ENCODE measurements around the gene TMC4.

DNA sequence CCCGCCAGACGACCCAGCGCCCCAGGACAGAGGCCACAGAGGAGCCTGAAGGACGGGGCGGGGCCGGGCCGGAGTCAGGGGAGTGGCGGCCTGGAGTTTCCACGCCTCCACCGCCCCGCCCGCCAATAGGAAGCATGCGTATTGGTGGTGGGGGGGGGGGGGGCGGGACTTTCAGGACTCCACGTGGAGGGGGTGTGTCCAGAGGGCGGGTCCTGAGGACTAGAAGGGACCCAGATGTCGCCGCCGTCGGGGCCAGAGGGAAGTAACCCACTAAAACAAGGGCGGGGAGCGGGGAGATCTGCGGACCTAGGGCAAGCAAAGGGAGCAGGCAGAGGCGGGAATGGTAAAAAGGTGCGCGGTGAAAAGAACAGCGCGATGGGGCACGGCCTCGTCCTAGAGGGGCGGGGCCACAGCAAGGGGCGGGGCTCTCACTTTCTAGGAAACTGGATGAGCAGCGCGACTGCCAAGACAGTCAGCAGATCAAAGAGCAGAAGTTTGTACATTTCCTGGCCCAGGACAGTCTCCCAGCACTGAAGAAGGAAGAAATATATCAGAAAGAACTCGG, 10.6 kb downstream of the TMC4 start:
- TF ChIP-seq, protein P1, sequence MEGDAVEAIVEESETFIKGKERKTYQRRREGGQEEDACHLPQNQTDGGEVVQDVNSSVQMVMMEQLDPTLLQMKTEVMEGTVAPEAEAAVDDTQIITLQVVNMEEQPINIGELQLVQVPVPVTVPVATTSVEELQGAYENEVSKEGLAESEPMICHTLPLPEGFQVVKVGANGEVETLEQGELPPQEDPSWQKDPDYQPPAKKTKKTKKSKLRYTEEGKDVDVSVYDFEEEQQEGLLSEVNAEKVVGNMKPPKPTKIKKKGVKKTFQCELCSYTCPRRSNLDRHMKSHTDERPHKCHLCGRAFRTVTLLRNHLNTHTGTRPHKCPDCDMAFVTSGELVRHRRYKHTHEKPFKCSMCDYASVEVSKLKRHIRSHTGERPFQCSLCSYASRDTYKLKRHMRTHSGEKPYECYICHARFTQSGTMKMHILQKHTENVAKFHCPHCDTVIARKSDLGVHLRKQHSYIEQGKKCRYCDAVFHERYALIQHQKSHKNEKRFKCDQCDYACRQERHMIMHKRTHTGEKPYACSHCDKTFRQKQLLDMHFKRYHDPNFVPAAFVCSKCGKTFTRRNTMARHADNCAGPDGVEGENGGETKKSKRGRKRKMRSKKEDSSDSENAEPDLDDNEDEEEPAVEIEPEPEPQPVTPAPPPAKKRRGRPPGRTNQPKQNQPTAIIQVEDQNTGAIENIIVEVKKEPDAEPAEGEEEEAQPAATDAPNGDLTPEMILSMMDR (IDR thresholded peaks at IDR 0.05), result no peak
- TF ChIP-seq POLR2A (IDR thresholded peaks at IDR 0.05), result no peak

Measured in gastroesophageal sphincter (tissue), 3 donors.